HEK293 (cell line): ENCODE measurements around the gene WDR82.

Source experiments
- CTCF ChIA-PET: fragments of 350-600 bp; formaldehyde crosslinking; extraction: SDS; loops from one replicate; lab custom pipeline; 2021; ENCODE audit warnings: antibody characterized with exemption; lab: Yijun Ruan, JAX
- POLR2A ChIA-PET: fragments of 300-600 bp; formaldehyde crosslinking; extraction: SDS; loops from one replicate; lab custom pipeline; 2020; ENCODE audit warnings: antibody characterized with exemption, inconsistent platforms; lab: Yijun Ruan, JAX
- H3K27ac ChIP-seq: fragments of 200-500 bp; sonication (Bioruptor generic); 2 replicates; pipeline ENCODE4 v1.5.1; 2014; ENCODE audit warnings: low read depth, low read length, control low read depth, inconsistent platforms; ENCODE audit errors: extremely low read depth
- H3K36me3 ChIP-seq, 2 experiments: fragments of 200-500 bp in 1 of 2; sonication (Bioruptor generic) in 1 of 2; 1 replicate in 1 of 2; 2 replicates in 1 of 2; pipeline ENCODE4 v1.5.1; 2014 to 2017; ENCODE audit warnings: inconsistent platforms in 2 of 2, low read length in 2 of 2; ENCODE audit not compliant: control insufficient read depth in 2 of 2, insufficient read depth in 1 of 2
- H3K4me1 ChIP-seq: fragments of 200-500 bp; sonication (Bioruptor generic); 2 replicates; pipeline ENCODE4 v1.5.1; 2014; ENCODE audit warnings: mild to moderate bottlenecking, low read length, inconsistent platforms; ENCODE audit not compliant: control insufficient read depth, insufficient read depth
- H3K4me3 ChIP-seq: 2 replicates; pipeline ENCODE4 v1.5.1; 2011; ENCODE audit warnings: low read depth, mild to moderate bottlenecking, control low read depth, low read length, moderate library complexity
- H3K9me3 ChIP-seq: fragments of 200-500 bp; sonication (Bioruptor generic); 2 replicates; pipeline ENCODE4 v1.5.1; 2014; ENCODE audit warnings: low read depth, low read length, inconsistent platforms; ENCODE audit not compliant: control insufficient read depth, insufficient read depth
- HOXD13 ChIP-seq: sonication (generic); formaldehyde crosslinking; IDR thresholded peaks from 2 replicates; pipeline ENCODE4 v1.8.0; 2022; ENCODE audit warnings: missing genetic modification reagents, borderline replicate concordance
- KLF16 ChIP-seq: fragments of 450-650 bp; formaldehyde crosslinking; IDR thresholded peaks from 2 replicates; pipeline ENCODE4 v1.5.1; 2017; ENCODE audit warnings: missing biosample characterization, missing genetic modification characterization
- KLF9 ChIP-seq: fragments of 450-650 bp; formaldehyde crosslinking; IDR thresholded peaks from 2 replicates; pipeline ENCODE4 v1.5.1; 2016; ENCODE audit warnings: missing biosample characterization, missing genetic modification characterization, low read depth
- ZBTB17 ChIP-seq: fragments of 450-650 bp; formaldehyde crosslinking; IDR thresholded peaks from 2 replicates; pipeline ENCODE4 v1.5.1; 2016; ENCODE audit warnings: missing biosample characterization, missing genetic modification characterization
- ZNF146 ChIP-seq: fragments of 450-650 bp; formaldehyde crosslinking; IDR thresholded peaks from 2 replicates; pipeline ENCODE4 v1.5.1; 2016; ENCODE audit warnings: missing biosample characterization, missing genetic modification characterization
- ZNF19 ChIP-seq: fragments of 450-650 bp; formaldehyde crosslinking; IDR thresholded peaks from 2 replicates; pipeline ENCODE4; 2016; ENCODE audit warnings: missing biosample characterization, missing genetic modification characterization, low read depth
- ZNF311 ChIP-seq: fragments of 450-650 bp; formaldehyde crosslinking; IDR thresholded peaks from 2 replicates; pipeline ENCODE4 v1.5.1; 2017; ENCODE audit warnings: missing biosample characterization, missing genetic modification characterization, borderline replicate concordance
- ZNF398 ChIP-seq: fragments of 450-650 bp; formaldehyde crosslinking; IDR thresholded peaks from 2 replicates; pipeline ENCODE4 v1.5.1; 2017; ENCODE audit warnings: missing biosample characterization, missing genetic modification characterization
- ZSCAN4 ChIP-seq: fragments of 450-650 bp; formaldehyde crosslinking; IDR thresholded peaks from 2 replicates; pipeline ENCODE4 v1.5.1; 2017; ENCODE audit warnings: missing biosample characterization, missing genetic modification characterization
- ZSCAN5A ChIP-seq: fragments of 450-650 bp; formaldehyde crosslinking; IDR thresholded peaks from 2 replicates; pipeline ENCODE4 v1.5.1; 2016; ENCODE audit warnings: missing biosample characterization, missing genetic modification characterization
- TF ChIP-seq, protein P1 (sequence below): fragments of 450-650 bp; formaldehyde crosslinking; IDR thresholded peaks from 2 replicates; pipeline ENCODE4 v1.5.0; 2017; ENCODE audit warnings: missing biosample characterization, missing genetic modification characterization, borderline replicate concordance
- TF ChIP-seq, protein P2 (sequence below): fragments of 450-650 bp; formaldehyde crosslinking; IDR thresholded peaks from 2 replicates; pipeline ENCODE4 v1.5.1; 2016; ENCODE audit warnings: missing biosample characterization, missing genetic modification characterization, borderline replicate concordance

The WDR82 gene

DNA sequence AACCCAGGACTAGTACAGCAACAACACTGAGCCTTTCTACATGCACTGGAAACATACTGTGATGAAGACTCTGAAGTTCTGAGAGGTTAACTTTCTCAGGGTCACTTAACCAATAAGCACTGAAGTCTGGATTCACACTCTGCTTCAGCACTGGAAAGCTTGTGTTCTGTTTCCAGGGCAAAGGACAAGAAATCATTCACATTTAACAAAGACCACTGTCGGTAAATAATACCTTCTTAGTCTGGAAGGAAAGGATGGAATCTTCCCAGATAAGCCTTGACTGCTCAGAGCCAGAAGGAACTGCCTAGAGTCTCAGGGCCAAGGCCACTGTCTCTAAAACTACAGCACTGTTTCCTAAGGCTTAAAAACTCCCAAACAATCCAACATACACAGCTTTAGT is 4.9 kb upstream of the WDR82 start:
- TF ChIP-seq ZSCAN5A (tag by site-specific recombination) (no peak), ZBTB17 (no peak), ZNF146 (no peak), ZSCAN4 (tag by site-specific recombination) (no peak), ZNF398 (no peak), ZNF19 (tag by site-specific recombination) (no peak), KLF9 (tag by site-specific recombination) (no peak), ZNF311 (no peak), KLF16 (tag by site-specific recombination) (no peak), HOXD13 (CRISPR knock-in tag) (no peak)
- TF ChIP-seq, protein P1, sequence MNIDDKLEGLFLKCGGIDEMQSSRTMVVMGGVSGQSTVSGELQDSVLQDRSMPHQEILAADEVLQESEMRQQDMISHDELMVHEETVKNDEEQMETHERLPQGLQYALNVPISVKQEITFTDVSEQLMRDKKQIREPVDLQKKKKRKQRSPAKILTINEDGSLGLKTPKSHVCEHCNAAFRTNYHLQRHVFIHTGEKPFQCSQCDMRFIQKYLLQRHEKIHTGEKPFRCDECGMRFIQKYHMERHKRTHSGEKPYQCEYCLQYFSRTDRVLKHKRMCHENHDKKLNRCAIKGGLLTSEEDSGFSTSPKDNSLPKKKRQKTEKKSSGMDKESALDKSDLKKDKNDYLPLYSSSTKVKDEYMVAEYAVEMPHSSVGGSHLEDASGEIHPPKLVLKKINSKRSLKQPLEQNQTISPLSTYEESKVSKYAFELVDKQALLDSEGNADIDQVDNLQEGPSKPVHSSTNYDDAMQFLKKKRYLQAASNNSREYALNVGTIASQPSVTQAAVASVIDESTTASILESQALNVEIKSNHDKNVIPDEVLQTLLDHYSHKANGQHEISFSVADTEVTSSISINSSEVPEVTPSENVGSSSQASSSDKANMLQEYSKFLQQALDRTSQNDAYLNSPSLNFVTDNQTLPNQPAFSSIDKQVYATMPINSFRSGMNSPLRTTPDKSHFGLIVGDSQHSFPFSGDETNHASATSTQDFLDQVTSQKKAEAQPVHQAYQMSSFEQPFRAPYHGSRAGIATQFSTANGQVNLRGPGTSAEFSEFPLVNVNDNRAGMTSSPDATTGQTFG (tag by site-specific recombination), result no peak
- TF ChIP-seq, protein P2, sequence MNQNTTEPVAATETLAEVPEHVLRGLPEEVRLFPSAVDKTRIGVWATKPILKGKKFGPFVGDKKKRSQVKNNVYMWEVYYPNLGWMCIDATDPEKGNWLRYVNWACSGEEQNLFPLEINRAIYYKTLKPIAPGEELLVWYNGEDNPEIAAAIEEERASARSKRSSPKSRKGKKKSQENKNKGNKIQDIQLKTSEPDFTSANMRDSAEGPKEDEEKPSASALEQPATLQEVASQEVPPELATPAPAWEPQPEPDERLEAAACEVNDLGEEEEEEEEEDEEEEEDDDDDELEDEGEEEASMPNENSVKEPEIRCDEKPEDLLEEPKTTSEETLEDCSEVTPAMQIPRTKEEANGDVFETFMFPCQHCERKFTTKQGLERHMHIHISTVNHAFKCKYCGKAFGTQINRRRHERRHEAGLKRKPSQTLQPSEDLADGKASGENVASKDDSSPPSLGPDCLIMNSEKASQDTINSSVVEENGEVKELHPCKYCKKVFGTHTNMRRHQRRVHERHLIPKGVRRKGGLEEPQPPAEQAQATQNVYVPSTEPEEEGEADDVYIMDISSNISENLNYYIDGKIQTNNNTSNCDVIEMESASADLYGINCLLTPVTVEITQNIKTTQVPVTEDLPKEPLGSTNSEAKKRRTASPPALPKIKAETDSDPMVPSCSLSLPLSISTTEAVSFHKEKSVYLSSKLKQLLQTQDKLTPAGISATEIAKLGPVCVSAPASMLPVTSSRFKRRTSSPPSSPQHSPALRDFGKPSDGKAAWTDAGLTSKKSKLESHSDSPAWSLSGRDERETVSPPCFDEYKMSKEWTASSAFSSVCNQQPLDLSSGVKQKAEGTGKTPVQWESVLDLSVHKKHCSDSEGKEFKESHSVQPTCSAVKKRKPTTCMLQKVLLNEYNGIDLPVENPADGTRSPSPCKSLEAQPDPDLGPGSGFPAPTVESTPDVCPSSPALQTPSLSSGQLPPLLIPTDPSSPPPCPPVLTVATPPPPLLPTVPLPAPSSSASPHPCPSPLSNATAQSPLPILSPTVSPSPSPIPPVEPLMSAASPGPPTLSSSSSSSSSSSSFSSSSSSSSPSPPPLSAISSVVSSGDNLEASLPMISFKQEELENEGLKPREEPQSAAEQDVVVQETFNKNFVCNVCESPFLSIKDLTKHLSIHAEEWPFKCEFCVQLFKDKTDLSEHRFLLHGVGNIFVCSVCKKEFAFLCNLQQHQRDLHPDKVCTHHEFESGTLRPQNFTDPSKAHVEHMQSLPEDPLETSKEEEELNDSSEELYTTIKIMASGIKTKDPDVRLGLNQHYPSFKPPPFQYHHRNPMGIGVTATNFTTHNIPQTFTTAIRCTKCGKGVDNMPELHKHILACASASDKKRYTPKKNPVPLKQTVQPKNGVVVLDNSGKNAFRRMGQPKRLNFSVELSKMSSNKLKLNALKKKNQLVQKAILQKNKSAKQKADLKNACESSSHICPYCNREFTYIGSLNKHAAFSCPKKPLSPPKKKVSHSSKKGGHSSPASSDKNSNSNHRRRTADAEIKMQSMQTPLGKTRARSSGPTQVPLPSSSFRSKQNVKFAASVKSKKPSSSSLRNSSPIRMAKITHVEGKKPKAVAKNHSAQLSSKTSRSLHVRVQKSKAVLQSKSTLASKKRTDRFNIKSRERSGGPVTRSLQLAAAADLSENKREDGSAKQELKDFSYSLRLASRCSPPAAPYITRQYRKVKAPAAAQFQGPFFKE (tag by site-specific recombination), result no peak
- ChIA-PET POLR2A (no interaction called here), CTCF (no interaction called here)
- Histone ChIP-seq H3K4me1 (no peaks in the 10 kb centered on the region), H3K36me3 (peaks cover 0 to 4% of the 10 kb centered on the region in 2 experiments; a peak in 1 of 3 replicates), H3K4me3 (no peak overlapping the region), H3K9me3 (no peaks in the 10 kb centered on the region), H3K27ac (no peak overlapping the region)
